GM20000 (cell line): ENCODE results near the gene ZER1.

ENCODE experiments used
- DNase-seq: peaks from one replicate; pipeline ENCODE4 v3.0.0; 2012; ENCODE audit warnings: low spot score
- TF ChIP-seq, protein P1 (sequence below): IDR thresholded peaks from 2 replicates; pipeline ENCODE4 v1.5.1; 2012; ENCODE audit warnings: mild to moderate bottlenecking, control low read depth; ENCODE audit errors: extremely low read depth, missing control alignments

Gene ZER1

DNA sequence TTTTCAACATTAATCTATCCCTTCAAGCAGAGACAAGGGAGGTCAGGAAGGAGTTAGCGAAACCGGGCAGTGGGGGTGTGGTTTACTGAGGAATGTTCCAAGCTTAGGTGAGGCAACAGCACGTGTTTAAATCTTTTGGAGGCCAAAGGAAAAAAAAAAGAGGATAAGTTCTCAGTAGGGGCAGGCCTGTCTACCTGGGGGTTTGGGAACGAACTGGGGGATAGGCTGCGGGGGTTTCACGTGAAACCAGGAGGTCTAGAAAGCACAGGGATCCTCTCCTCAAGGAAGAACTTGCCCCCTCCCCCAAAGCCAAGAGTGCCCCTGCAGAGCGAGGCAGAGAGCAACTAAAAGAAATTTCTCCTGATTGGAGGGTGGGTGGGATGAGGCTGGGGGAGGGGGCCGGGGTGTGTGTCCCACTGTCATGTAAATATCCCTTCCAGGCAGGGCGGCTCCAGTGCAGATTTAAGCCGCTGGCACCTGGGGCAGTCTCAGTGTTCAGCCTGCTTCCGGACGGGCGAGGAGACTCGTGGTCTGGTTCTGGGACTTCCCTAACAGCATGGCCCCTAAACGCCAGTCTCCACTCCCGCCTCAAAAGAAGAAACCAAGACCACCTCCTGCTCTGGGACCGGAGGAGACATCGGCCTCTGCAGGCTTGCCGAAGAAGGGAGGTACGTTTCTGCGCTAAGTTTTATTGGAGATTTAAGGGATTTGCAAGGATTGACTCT is 88.2 kb downstream of the ZER1 start:
- DNase-seq: peak; percentile 46
- TF ChIP-seq, protein P1, sequence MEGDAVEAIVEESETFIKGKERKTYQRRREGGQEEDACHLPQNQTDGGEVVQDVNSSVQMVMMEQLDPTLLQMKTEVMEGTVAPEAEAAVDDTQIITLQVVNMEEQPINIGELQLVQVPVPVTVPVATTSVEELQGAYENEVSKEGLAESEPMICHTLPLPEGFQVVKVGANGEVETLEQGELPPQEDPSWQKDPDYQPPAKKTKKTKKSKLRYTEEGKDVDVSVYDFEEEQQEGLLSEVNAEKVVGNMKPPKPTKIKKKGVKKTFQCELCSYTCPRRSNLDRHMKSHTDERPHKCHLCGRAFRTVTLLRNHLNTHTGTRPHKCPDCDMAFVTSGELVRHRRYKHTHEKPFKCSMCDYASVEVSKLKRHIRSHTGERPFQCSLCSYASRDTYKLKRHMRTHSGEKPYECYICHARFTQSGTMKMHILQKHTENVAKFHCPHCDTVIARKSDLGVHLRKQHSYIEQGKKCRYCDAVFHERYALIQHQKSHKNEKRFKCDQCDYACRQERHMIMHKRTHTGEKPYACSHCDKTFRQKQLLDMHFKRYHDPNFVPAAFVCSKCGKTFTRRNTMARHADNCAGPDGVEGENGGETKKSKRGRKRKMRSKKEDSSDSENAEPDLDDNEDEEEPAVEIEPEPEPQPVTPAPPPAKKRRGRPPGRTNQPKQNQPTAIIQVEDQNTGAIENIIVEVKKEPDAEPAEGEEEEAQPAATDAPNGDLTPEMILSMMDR: no peak
